Breast epithelium (tissue), 3 donors: ENCODE data around the gene S100A4.

Source experiments
- POLR2AphosphoS5 ChIP-seq, 3 donors: sonication (generic); formaldehyde crosslinking; IDR thresholded peaks; one replicate each; pipeline ENCODE4 v1.6.1; 2017; ENCODE audit warnings: antibody characterized with exemption in 3 of 3
- TF ChIP-seq, protein P1 (sequence below), 3 donors: fragments of 450-650 bp; IDR thresholded peaks; one replicate each; pipeline ENCODE4 v1.5.1; 2016 to 2017; ENCODE audit warnings: antibody characterized with exemption in 3 of 3, mild to moderate bottlenecking in 3 of 3, moderate library complexity in 3 of 3

DNA sequence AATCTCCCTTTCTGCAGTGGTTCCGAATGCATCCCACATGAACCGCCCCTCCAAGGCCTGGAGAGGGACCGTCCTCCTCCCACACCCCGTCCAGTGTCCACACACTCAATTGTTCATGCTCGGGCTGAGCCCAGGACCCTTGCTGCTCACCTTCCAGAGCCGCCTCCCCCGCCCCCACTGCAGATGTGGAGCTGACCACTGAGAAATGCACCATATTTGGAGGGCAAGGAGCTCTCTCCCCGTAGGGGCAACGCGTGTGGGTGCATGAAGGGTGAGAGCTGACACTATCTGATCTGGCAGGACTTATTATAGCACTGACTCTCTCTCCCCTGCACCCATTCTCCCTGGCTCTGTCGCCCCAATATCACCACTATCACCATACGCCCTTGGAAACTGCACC, 7.5 kb upstream of the S100A4 start:
- TF ChIP-seq, protein P1, sequence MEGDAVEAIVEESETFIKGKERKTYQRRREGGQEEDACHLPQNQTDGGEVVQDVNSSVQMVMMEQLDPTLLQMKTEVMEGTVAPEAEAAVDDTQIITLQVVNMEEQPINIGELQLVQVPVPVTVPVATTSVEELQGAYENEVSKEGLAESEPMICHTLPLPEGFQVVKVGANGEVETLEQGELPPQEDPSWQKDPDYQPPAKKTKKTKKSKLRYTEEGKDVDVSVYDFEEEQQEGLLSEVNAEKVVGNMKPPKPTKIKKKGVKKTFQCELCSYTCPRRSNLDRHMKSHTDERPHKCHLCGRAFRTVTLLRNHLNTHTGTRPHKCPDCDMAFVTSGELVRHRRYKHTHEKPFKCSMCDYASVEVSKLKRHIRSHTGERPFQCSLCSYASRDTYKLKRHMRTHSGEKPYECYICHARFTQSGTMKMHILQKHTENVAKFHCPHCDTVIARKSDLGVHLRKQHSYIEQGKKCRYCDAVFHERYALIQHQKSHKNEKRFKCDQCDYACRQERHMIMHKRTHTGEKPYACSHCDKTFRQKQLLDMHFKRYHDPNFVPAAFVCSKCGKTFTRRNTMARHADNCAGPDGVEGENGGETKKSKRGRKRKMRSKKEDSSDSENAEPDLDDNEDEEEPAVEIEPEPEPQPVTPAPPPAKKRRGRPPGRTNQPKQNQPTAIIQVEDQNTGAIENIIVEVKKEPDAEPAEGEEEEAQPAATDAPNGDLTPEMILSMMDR (IDR thresholded peaks at IDR 0.05): no peak
- TF ChIP-seq POLR2AphosphoS5 (IDR thresholded peaks at IDR 0.05): no peak
